D721Med (cell line): ENCODE measurements around the gene STRA6.

Experiments
- DNase-seq: peaks from one replicate; pipeline ENCODE4 v3.0.0; 2011; ENCODE audit warnings: low spot score; ENCODE audit not compliant: insufficient read length
- FAIRE-seq: peaks from 2 replicates; lab custom pipeline; 2011; peaks lifted over from hg19 to GRCh38; lab: Jason Lieb, UNC
- CTCF ChIP-seq: IDR thresholded peaks from 2 replicates; pipeline ENCODE4 v1.5.1; 2012; ENCODE audit warnings: mild to moderate bottlenecking, control low read depth; ENCODE audit not compliant: insufficient read depth; ENCODE audit errors: missing control alignments

Gene STRA6

GRCh38 chr15:74193299-74193718, 9.3 kb downstream of the STRA6 start:
- no peak for DNase-seq
- FAIRE-seq, result no peak
- TF ChIP-seq CTCF, result no peak

- no peak for TF ChIP-seq CTCF
- FAIRE-seq (no peak), DNase-seq (no peak)
Measured at GRCh38 chr15:74192751-74193150, 9.8 kb downstream of the STRA6 start.

GRCh38 chr15:74191798-74192197, 10.8 kb downstream of the STRA6 start:
- DNase-seq, result no peak
- FAIRE-seq, result no peak
- TF ChIP-seq CTCF, result no peak

GRCh38 chr15:74188216-74188615, 14.4 kb downstream of the STRA6 start:
- DNase-seq (no peak), FAIRE-seq (no peak)
- no peak for TF ChIP-seq CTCF

- TF ChIP-seq CTCF, result no peak
- FAIRE-seq, result no peak
Measured at GRCh38 chr15:74185710-74186348, 16.8 kb downstream of the STRA6 start.

GRCh38 chr15:74184582-74185091, 17.9 kb downstream of the STRA6 start:
- TF ChIP-seq CTCF, result no peak
- FAIRE-seq, result no peak
- no peak for DNase-seq

More at GRCh38 chr15:74185710-74186348, 16.8 kb downstream of the STRA6 start:
- DNase-seq, result no peak

GRCh38 chr15:74182131-74182530, 20.5 kb downstream of the STRA6 start:
- TF ChIP-seq CTCF, result no peak
- no peak for FAIRE-seq
- no peak for DNase-seq
